GM19193 (cell line): ENCODE data around the gene TRIM46.

ENCODE experiments used
- POLR2A ChIP-seq: IDR thresholded peaks from 4 replicates; pipeline ENCODE4 v1.6.1; 2011; ENCODE audit not compliant: insufficient read depth, insufficient read length; ENCODE audit errors: extremely low read depth

TRIM46 gene

GRCh38 chr1:155193275-155193990 lies 19.8 kb downstream of the TRIM46 start:
- no peak for TF ChIP-seq POLR2A

DNA sequence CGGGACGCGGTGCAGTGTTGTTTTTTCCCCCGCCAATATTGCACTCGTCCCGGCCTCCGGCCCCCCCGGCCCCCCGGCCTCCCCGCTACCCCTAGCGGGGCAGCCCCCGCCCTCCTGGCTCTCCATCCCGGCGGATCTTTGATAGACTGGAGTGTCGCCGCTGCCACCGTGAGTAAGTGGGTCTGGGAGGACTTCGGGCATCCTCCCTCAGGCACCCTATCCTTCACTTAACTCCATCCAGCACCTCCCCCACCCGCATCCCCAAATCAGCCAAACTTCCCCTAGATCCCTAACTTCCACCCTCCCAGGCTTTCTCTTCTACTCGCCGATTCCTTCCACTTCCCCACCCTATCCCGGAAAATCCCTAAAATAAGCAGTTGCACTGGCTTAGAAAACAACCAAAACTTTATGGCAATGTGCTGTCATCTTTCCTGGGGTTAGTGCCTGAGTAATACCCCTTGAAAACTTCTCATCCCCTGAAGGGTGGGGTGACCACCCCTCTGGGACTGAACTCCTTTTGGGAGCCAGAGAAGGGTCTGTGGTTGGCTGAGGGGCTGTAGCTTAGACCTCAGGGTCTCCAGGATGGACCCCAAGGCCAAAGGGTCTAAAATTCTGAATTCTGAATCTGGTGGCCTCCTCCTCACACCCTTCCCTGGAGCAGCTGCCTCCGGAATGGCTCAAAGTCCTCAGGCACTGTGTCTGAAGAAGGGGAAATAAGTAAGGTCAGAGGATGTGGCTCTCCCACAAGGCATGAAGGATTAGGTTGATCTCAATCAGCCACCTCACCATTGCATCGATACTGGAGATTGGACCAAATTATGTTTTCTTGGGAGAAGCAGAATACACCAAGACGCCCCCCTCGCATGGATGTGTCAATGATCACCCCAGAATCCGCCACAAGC lies 21.8 kb downstream of the TRIM46 start:
- no peak for TF ChIP-seq POLR2A

DNA sequence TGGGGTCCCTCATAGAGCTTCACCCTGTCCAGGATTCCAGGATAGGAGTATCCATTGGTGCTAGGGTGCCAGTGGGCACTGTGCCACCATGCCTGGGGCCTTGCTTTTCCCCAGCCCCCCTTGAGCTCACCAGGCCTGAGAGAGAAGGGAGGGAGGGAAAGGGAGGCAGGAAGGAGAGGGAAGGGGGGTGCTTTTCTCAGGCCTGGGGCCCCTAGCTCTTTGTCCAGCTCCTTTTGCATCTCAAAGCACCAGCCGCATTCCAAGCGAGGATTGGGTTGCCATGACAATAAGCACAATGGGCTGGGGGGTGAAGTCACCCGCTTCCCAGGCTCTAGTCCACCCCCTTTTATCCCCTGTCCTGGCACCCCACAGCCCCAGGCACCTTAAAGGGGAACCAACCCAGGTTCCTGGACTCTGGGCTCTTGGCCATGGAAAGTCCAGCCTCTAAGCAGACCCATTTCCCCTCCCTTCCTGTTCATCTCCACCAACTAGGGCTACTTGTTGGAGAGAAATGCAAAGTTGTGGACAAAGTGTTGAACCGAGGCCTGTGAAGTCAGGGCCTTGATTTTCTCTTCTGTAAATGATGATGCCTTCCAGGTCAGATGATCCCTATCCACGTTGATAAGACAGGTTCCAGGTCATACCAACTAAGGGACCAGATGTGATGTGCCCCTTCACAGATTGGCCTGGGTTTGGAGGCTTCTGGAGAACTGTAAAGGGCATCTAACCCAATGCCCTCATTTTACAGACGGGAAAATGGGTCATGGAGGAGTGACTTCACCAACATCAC lies 22.6 kb downstream of the TRIM46 start:
- TF ChIP-seq POLR2A = no peak

GRCh38 chr1:155196893-155197638 lies 23.4 kb downstream of the TRIM46 start:
- TF ChIP-seq POLR2A = no peak

- no peak for TF ChIP-seq POLR2A
These were observed 24.4 kb downstream of the TRIM46 start for GRCh38 chr1:155197901-155198546.

DNA sequence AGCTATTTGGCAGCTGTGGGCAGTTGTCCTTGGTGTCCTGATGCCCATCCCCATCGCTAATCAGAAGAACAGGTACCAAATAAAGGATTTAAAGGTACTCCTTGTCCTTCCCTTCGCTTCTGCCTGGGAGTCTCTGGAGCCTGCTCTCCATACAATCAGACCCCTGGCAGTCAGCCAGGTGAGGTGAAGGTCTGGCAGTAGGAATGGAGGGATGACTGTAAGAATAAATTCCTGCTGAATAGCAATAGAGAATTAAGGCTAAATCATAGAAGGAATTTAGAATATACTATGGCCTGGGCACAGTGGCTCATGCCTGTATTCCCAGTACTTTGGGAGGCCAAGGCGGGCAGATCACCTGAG lies 24.9 kb downstream of the TRIM46 start:
- TF ChIP-seq POLR2A = no peak

- no peak for TF ChIP-seq POLR2A
These were observed 26.1 kb downstream of the TRIM46 start for GRCh38 chr1:155199792-155200191.

DNA sequence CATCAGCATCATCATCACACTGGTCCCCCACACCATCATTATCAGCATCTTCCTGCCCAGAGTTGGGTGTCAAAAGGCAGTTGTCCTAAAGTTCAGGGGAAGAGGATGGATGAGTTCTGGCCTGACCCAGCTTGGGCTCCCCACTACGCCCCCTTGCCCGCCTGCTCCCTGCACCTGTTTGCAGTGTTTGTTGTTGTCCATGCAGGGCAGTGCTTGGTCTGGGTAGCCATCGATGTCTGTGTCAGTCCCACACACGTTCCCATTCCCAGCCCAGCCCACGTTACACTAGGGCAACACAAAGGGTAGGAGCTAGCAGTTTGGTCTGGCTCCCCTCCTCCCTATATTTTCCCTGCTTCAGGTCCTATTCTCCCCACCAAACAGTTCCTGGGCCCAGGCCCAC lies 27.3 kb downstream of the TRIM46 start:
- no peak for TF ChIP-seq POLR2A

- TF ChIP-seq POLR2A = no peak
These were observed 28.5 kb downstream of the TRIM46 start for GRCh38 chr1:155202198-155202597.

GRCh38 chr1:155202731-155203515 lies 29.3 kb downstream of the TRIM46 start:
- no peak for TF ChIP-seq POLR2A

GRCh38 chr1:155205035-155205434 lies 31.4 kb downstream of the TRIM46 start:
- TF ChIP-seq POLR2A = no peak

DNA sequence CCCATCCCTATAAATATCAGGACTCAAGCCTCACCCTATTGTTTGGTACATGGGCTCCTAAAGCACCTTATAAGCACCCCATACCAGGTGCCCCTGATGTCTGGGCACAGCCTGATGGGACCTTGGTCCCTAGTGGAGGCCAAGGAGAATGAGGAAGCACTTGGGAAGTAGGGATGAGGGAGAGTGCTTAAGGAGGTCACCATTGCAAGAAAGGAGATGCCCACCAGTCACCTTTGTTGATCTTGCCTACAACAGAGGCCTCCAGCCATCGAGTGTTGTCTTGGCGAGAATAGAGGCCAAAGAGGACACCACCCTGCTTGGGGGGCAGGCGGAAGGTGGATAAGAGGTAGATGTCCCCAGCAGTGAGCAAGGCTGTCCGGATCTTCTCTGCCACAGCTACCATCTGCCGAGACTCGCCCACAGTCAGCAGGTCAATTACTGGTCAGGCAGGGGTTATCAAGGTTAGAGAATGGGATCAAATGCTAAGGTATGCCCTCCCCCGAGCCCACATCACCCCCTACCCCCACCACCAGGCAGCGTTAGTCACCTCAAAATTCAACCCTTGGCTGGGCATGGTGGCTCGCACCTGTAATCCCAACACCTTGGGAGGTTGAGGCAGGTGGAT lies 32.4 kb downstream of the TRIM46 start:
- no peak for TF ChIP-seq POLR2A

DNA sequence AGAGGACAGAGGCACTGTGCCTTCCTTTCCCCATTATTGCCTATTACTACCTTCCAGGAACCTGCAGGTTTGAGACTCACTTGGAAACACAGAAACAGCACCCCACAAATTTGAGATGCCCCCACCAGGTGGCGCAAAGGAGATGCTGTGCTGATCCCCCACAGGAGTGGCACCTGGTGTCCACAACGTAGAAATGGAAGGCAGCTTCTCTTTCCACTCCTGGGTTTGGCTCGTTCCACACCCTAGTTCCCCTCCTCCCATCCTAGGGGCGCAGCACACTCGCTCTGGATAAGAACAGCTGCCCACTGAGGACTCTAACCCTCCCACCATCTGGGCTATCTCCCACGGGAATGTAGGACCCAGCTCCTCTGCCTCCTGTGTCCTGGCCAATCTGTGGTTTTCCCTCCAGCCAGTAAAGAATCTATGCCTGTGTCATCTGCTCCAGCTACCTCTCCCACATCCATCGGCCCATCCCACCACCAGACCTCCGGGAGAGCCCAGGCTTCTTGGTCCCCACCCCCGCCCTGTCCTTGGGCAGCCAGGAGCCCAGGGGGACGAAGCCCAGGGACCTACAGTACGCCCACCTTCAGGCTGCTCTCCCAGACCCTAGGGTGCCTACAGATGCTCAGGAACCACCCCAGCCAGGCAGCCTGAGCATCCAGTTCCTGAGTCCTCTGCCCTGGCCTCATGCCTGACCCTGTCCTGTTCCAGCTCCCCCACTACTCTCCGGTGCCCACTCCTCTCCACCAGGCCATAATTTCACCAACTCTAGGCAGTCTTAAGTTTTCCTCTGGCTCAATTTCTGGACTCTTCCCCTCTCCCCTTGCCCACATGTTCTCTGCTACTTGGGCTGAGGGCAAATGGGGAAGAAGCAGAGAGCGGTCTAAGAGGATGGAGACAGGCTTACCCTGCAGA lies 33.5 kb downstream of the TRIM46 start:
- no peak for TF ChIP-seq POLR2A
